ENCODE data around the gene CPNE5.
"Not testable (repeated sequence)": the region's sequence is repeated elsewhere in the genome, so short reads cannot be mapped to it uniquely, and the experiment has no call there.

CPNE5 gene

GRCh38 chr6:36738108-36738507 lies 101.1 kb downstream of the CPNE5 start:
- no peak overlapping the region for H3K4me3 ChIP-seq (ENCODE audit: low read depth, low read length)
- DNase-seq (ENCODE audit: low read depth) = no peak

GRCh38 chr6:36737043-36737785 lies 102.0 kb downstream of the CPNE5 start:
- no peak for DNase-seq (ENCODE audit: low read depth)
- no peak overlapping the region for H3K4me3 ChIP-seq (ENCODE audit: low read depth, low read length)

DNA sequence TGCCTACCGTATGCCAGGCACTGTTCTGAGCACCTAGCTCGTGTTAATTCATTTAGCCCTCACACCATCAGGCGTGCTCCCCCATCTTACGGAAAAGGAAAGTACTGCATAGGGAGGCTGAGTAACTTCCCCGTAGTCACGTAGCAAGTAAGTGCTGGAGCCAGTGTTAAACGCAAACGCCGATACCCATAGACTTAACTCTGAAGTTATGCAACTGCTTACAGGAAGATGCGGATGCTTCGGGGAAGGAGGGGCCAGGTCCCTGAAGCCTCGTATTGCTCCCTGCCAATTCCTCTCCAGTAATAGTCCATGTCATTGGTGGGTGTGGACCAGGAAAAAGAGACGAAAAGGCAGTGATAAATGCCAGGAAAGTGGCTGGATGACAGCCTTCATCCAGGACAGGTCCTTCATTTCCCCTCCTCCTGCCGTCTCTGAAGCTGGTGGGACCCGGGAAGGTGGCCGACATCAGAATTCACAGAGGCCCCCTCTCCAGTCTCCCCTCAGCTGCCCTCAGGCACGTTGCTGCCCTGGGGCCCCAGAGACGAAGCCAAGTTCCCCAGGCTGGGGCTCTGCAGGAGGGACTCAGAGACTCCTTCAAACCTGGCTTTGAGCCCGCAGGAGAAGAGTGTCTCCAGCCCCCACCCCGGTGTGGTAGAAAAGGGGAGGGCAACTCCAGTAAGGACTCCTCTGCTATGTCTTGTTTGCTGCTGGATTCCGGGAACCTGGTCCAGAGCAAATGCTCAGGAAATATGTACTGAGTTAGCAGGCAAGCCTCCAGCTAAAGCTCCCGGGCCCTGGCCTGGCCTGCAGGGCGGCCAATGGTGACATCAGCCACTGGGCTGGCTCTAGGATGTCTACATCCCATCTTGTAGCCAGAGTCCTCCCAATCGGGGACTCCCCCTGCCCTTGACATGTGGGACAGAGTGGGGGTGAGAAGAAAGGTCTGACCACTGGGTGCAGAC lies 103.9 kb downstream of the CPNE5 start:
- peak overlapping the region; percentile 25 for H3K4me3 ChIP-seq (ENCODE audit: low read depth, low read length)
- peak; percentile 93 for DNase-seq (ENCODE audit: low read depth)

GRCh38 chr6:36734486-36735060 lies 104.7 kb downstream of the CPNE5 start:
- no peak overlapping the region for H3K4me3 ChIP-seq (ENCODE audit: low read depth, low read length)
- no peak for DNase-seq (ENCODE audit: low read depth)

- DNase-seq (ENCODE audit: low read depth) = no peak
- H3K4me3 ChIP-seq (ENCODE audit: low read depth, low read length) = no peak overlapping the region
Observed at GRCh38 chr6:36733300-36733699, 105.9 kb downstream of the CPNE5 start.

DNA sequence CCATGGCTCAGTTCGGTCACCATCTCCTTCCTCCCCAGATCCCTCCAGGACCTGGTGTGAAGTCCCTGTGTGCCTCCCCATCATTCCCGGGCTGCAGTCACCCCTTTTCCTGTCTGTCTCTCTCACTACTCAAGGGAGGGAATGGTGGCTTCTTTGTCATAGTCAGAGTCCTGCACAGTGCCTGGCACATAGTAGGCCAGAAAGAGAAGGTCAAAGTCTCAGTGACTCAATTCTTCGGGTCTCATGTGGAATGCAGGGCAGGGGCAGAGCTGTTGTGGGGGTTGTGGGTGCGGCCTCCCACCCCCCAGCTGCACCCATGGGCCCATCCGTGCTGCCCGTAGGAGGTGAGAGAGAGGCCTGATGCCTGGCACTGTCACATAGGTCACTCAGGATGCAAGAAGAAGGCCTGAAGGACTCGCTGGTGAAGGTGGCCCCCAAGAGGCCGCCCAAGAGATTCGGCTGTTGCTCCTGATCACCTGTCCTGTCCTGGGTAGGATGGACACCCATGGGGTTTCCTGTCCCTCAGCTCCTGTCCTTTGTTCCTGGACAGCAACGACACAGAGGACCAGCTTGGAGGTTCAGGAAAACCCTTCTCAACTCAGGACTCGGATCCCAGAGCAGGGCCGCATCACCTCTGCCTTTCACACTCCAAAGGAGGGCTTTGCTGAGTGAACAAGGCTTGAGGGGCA lies 107.5 kb downstream of the CPNE5 start:
- no peak overlapping the region for H3K4me3 ChIP-seq (ENCODE audit: low read depth, low read length)
- DNase-seq (ENCODE audit: low read depth) = no peak

- no peak for DNase-seq (ENCODE audit: low read depth)
- no peak overlapping the region for H3K4me3 ChIP-seq (ENCODE audit: low read depth, low read length)
Observed at GRCh38 chr6:36730424-36731380, 108.5 kb downstream of the CPNE5 start.

GRCh38 chr6:36729161-36729524 lies 110.1 kb downstream of the CPNE5 start:
- no peak overlapping the region for H3K4me3 ChIP-seq (ENCODE audit: low read depth, low read length)
- DNase-seq (ENCODE audit: low read depth) = no peak

DNA sequence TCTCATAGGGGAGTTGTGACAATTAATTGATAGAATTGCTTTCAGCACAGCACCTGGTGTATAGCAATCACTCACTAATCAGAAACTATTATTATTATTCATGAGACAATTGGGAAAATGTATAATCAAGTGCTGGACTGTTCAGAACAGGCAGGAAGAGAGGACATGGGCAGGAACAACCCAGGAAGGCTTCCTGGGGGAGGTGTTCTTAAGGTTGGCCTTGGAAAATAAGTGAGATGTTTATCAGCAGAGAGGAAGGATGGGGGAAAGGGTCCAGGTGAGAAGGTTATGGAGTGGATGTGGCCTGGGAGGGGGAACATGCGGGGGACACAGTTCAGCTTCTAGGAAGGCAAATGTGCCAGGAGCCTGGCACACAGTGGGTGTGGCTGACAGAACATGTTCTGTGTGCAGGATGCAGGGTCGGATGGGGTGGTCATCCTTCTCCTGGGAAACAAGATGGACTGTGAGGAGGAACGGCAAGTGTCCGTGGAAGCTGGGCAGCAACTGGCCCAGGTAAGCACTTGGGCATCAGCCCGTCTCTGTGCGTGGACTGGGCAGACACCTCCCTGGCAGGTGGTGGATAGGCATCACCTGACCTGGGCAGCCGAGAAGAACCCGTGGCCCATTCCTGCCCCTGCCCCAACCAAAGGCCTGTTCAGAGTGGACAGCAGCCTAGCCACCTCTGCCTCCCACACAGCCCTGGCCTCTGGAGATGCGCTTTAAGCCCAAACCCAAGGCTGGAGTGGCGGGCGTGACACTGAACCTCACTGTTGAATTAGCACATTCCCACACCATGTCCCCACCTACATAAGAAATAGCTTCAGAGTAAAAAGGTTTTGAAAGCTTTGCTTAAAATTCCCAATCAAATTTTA lies 110.7 kb downstream of the CPNE5 start:
- no peak for DNase-seq (ENCODE audit: low read depth)
- H3K4me3 ChIP-seq (ENCODE audit: low read depth, low read length) = no peak overlapping the region

DNA sequence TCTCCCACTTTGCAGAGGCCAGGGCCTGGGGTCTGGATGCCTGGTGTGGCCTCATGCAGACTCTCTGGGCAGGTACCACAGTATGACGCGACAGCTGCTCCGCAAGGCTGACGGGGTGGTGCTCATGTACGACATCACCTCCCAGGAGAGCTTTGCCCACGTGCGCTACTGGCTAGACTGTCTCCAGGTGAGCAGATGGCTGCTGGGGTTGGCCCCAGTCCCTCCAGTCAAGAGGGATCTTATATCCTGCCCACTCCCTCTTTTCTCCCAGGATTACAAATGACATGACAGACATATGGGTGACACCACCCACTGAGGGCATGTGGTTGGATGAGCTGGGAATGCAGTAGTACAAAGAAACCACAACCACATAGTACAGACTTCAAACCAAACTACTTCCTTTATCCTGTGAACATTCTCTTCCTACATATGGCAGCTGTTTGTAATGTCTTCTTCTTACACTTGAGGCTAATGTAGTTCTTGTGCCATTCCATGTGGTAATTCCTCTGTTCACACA lies 111.7 kb downstream of the CPNE5 start:
- H3K4me3 ChIP-seq (ENCODE audit: low read depth, low read length) = no peak overlapping the region
- peak; percentile 15 for DNase-seq (ENCODE audit: low read depth)

DNA sequence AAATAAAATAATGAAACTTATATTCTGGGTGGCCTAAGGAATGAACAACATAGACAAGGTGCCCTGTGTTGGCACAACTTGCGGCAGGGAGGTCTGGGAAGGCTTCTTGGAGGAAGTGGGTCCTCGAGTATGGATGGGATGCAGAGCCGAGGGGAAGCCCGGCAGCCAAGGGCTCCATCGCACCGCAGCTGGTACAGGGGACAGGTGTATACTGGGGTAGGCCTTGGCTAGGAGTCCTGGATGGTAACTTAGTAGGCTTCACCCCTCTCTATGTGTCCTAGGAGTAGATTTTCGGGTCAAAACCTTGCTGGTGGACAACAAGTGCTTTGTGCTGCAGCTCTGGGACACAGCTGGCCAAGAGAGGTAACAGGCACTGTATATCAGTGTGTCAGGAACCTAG lies 113.7 kb downstream of the CPNE5 start:
- no peak overlapping the region for H3K4me3 ChIP-seq (ENCODE audit: low read depth, low read length)
- DNase-seq (ENCODE audit: low read depth) = no peak

DNA sequence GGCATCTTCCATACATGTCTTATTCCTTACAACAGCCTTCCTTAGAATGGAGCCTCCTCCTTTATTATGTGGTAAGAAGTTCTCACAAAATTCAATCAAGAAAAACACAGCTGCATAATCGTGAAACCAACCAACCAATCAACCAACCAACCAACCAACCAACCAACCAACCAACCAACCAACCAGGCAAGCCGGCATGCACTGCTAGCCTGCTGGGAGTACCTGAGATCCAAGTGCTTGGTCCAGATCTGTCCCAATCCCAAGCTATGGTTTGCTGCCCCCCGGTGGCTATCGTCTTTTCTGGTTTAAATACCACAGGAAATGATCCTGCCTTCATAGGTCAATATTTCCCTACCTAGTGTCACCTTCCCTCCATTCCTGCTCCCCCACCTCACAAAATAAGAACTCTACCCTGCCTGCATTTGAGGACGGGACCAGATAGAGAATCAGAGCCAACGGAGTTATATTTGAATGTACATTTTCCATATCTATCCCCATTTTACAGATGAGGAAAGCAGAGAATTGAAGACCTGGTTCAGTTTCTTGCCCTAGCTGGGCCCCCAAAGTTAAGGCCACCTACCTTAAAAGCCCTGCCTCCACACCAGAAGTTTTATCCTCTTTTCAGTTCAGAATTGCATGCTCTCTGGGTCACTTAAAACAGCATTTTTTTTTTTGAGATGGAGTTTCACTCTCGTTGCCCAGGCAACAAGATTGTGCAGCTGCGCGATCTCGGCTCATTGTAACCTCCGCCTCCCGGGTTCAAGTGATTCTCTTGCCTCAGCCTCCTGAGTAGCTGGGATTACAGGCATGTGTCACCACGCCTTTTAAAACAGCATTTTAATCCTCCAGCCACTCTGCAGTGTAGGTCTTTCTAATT lies 114.5 kb downstream of the CPNE5 start:
- peak; percentile 9 for DNase-seq (ENCODE audit: low read depth)
- H3K4me3 ChIP-seq (ENCODE audit: low read depth, low read length) = no peak overlapping the region

- not testable (repeated sequence) for H3K4me3 ChIP-seq (ENCODE audit: low read depth, low read length); DNase-seq (ENCODE audit: low read depth)
Observed at GRCh38 chr6:36723992-36724391, 115.3 kb downstream of the CPNE5 start.

DNA sequence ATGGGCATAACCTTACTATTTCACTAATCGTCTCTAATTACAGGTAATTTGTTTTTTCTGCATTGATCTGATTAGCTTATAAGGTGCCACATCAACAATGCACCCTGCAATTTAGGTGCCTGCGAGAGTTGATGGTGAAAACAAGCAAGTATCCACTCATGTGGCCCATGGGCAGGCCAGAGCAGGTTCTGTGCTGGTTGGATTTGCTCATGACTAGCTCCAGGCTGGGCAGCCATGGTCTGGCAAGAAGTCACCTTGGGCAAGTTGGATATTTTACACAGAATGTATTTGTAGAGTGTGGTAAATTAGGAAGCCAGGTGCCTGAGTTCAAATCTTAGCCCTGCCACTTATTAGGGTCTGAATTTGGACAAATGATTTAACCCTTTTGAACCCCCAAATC lies 116.4 kb downstream of the CPNE5 start:
- DNase-seq (ENCODE audit: low read depth) = no peak
- no peak overlapping the region for H3K4me3 ChIP-seq (ENCODE audit: low read depth, low read length)

- H3K4me3 ChIP-seq (ENCODE audit: low read depth, low read length) = no peak overlapping the region
- DNase-seq (ENCODE audit: low read depth) = no peak
Observed at GRCh38 chr6:36722365-36722764, 116.9 kb downstream of the CPNE5 start.

DNA sequence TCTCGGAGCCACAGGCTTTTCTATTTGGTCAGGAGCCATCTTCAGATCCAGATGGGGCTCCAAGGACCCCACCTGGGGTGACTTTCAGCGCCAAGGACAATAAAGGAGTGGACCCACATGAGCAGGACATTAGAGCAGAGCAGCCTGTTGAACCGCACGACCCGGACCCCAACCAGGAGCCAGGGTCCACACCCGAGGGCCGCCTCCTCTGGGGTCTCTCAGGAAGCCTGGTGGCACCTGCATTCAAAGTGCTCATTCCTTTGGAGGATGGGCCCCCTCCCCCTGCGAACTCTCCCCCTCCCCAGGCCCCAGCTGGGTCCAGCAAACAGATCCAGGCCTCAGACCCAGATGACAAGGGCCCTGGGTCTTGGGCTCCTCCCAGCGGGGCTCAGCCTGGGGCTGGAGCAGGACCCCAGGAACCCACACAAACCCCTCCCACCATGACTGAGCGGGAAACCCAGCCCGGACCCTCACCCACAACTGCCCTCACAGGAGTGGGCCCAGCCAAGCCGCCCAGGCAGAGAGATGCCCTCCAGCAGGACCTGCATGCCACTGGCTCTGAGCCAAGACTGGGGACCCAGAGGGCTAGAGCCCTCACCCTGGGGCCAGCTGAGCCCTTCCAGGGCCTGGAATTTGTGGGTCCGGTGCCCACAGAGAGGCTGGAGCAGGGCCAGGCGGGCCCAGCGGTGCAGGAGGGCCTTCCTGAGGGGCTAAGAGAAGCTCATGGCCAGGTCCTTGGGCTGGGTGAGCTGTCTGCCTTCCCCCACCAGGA lies 117.7 kb downstream of the CPNE5 start:
- H3K4me3 ChIP-seq (ENCODE audit: low read depth, low read length) = no peak overlapping the region
- no peak for DNase-seq (ENCODE audit: low read depth)

All from skeletal muscle cell (primary cell).